ENCODE data around the gene RHOH. TPM values are rescaled to one million over a fixed set of nuclear protein-coding genes. Genes with fewer than 3 reads are reported as not detected.
A peak's percentile ranks its signal among the peaks of the same experiment; 100 is the strongest.
"Not testable (repeated sequence)": the region's sequence is repeated elsewhere in the genome, so short reads cannot be mapped to it uniquely, and the experiment has no call there.

RHOH gene
- total and polyA plus RNA-seq, 10 of the 15 experiments (the other 5 are each of a cell fraction or from before 2014, with no cell fraction given): 46.5 to 120 (median 57.9) TPM

DNA sequence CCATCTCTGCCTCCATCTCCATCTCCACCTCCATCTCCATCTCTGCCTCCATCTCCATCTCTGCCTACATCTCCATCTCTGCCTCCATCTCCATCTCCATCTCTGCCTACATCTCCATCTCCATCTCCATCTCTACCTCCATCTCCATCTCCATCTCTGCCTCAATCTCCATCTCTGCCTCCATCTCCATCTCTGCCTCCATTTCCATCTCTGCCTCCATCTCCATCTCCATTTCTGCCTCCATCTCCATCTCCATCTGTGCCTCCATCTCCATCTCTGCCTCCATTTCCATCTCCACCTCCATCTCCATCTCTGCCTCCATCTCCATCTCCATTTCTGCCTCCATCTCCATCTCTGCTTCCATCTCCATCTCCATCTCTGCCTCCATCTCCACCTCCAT, 98.2 kb downstream of the RHOH start:
- H4K20me1 ChIP-seq (ENCODE audit: control insufficient read depth, insufficient read depth); RAD21 ChIA-PET (ENCODE audit: unreplicated experiment); H3K27ac ChIP-seq (ENCODE audit: control insufficient read depth, insufficient read depth); H2AFZ ChIP-seq (ENCODE audit: control insufficient read depth, low read depth, low read length); H3K4me3 ChIP-seq; H3K9me3 ChIP-seq (replicated peaks; ENCODE audit: control insufficient read depth, insufficient read depth, low read length); H3K4me2 ChIP-seq (ENCODE audit: control insufficient read depth, insufficient read depth); H3K79me2 ChIP-seq (ENCODE audit: control insufficient read depth, insufficient read depth, low read length); BruUV-seq (replicated peaks); intact Hi-C loops (cut with micrococcal nuclease; ENCODE audit: unreplicated experiment); H3K36me3 ChIP-seq (ENCODE audit: control insufficient read depth in 2 of 2, insufficient read depth in 2 of 2, low read length in 1 of 2); ATAC-seq; H3K9ac ChIP-seq (ENCODE audit: control insufficient read depth, insufficient read depth, low read length); DNase-seq (ENCODE audit: low read depth, low spot score); SMC1A ChIA-PET (ENCODE audit: uncharacterized antibody, unreplicated experiment); CTCF ChIA-PET; in situ Hi-C loops (cut with MboI); H3K27me3 ChIP-seq (replicated peaks in 1 of 2; ENCODE audit: control insufficient read depth in 2 of 2, insufficient read depth in 2 of 2, low read length in 1 of 2); H3K4me1 ChIP-seq (ENCODE audit: control insufficient read depth, insufficient read depth, low read length); POLR2A ChIA-PET: not testable (repeated sequence)
- FAIRE-seq: peak; percentile 27

DNA sequence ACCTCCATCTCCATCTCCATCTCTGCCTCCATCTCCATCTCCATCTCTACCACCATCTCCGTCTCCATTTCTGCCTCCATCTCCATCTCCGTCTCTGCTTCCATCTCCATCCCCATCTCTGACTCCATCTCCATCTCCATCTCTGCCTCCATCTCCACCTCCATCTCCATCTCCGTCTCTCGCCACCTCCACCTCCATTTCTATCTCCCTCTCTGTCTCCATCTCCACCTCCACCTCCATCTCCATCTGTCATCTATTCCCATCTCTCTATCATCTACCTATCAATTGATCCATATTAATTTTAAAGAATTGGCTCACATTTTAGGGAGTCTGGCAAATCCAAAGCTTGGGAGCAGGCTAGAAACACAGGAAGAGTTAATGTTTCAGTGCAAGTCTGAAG, 98.7 kb downstream of the RHOH start:
- ATAC-seq (no peak), DNase-seq (ENCODE audit: low read depth, low spot score) (no peak), FAIRE-seq (no peak)
- intact Hi-C loops (cut with micrococcal nuclease; ENCODE audit: unreplicated experiment) (no loop called here), in situ Hi-C loops (cut with MboI) (no loop called here)
- Histone ChIP-seq H3K79me2 (ENCODE audit: control insufficient read depth, insufficient read depth, low read length) (no peaks in the 10 kb centered on the region), H3K9ac (ENCODE audit: control insufficient read depth, insufficient read depth, low read length) (no peak overlapping the region), H3K27me3 (replicated peaks in 1 of 2; ENCODE audit: control insufficient read depth in 2 of 2, insufficient read depth in 2 of 2, low read length in 1 of 2) (no peaks in the 10 kb centered on the region), H3K4me2 (ENCODE audit: control insufficient read depth, insufficient read depth) (no peak overlapping the region), H4K20me1 (ENCODE audit: control insufficient read depth, insufficient read depth) (no peaks in the 10 kb centered on the region), H3K4me3 (no peak overlapping the region), H3K36me3 (ENCODE audit: control insufficient read depth in 2 of 2, insufficient read depth in 2 of 2, low read length in 1 of 2) (no peaks in the 10 kb centered on the region), H2AFZ (ENCODE audit: control insufficient read depth, low read depth, low read length) (no peak overlapping the region), H3K4me1 (ENCODE audit: control insufficient read depth, insufficient read depth, low read length) (peaks cover 6% of the 10 kb centered on the region; the same call in 1 of the 2 replicates), H3K27ac (ENCODE audit: control insufficient read depth, insufficient read depth) (no peak overlapping the region), H3K9me3 (replicated peaks; ENCODE audit: control insufficient read depth, insufficient read depth, low read length) (peaks cover 7% of the 10 kb centered on the region)
- ChIA-PET POLR2A (no interaction called here), CTCF (no interaction called here), SMC1A (ENCODE audit: uncharacterized antibody, unreplicated experiment) (no interaction called here), RAD21 (ENCODE audit: unreplicated experiment) (no interaction called here)
- no TSS peak for BruUV-seq (replicated peaks)
- TF ChIP-seq ATF7 (IDR thresholded peaks at IDR 0.05; ENCODE audit: low read depth) (no peak), NR2C1 (IDR thresholded peaks at IDR 0.05) (no peak), NFYB (IDR thresholded peaks at IDR 0.05; ENCODE audit: insufficient read depth, low read depth, low read length) (no peak), CBX3 (IDR thresholded peaks at IDR 0.05; ENCODE audit: borderline replicate concordance, low read depth) (no peak)
- WGBS (ENCODE audit: insufficient coverage, insufficient replicate concordance, low lambda C conversion rate, missing lambda C conversion rate): 88% methylated on average over 2 of the region's 4 CpGs

Other genes with a start within 250 kb of the RHOH start
- gene PDS5A, start 219.1 kb upstream of the RHOH start, total RNA-seq (2014; rRNA removed): 50.2 and 55.3 TPM in 2 replicates
- 64.5 and 66.0 TPM in 2 replicates for gene PDS5A, start 219.1 kb upstream of the RHOH start, total RNA-seq (2014; rRNA removed; fragmentation: Illumina TruSeq; extraction: Trizol)
- 60.4 and 64.2 TPM in 2 replicates for gene PDS5A, start 219.1 kb upstream of the RHOH start, total RNA-seq (2021)
- gene PDS5A, start 219.1 kb upstream of the RHOH start, polyA plus RNA-seq (2011; rRNA removed): 69.7 and 105 TPM in 2 replicates
- gene PDS5A, start 219.1 kb upstream of the RHOH start, polyA plus RNA-seq (2014; fragmentation: Illumina TruSeq; extraction: Trizol): 54.4 and 65.7 TPM in 2 replicates
- 10 to 100 TPM; 13.7 to 14.1 TPM for gene PDS5A, start 219.1 kb upstream of the RHOH start, polyA plus RNA-seq (2014; fragmentation: Nextera tagmentation; extraction: Ambion mirVana)
- gene PDS5A, start 219.1 kb upstream of the RHOH start, polyA plus RNA-seq (2014; rRNA removed): 28.6 and 32.8 TPM in 2 replicates
- gene PDS5A, start 219.1 kb upstream of the RHOH start, polyA plus RNA-seq (2016; fragmentation: Nextera tagmentation; extraction: Ambion mirVana): 10 to 100 TPM; 20.5 to 54.4 TPM
- 9.0 and 11.0 TPM in 2 replicates for gene N4BP2, start 140.2 kb upstream of the RHOH start, total RNA-seq (2014; rRNA removed)
- gene N4BP2, start 140.2 kb upstream of the RHOH start, total RNA-seq (2014; rRNA removed; fragmentation: Illumina TruSeq; extraction: Trizol): 16.1 and 16.6 TPM in 2 replicates
- 10.6 and 10.9 TPM in 2 replicates for gene N4BP2, start 140.2 kb upstream of the RHOH start, total RNA-seq (2021)
- gene N4BP2, start 140.2 kb upstream of the RHOH start, polyA plus RNA-seq (2011; rRNA removed): 7.9 and 14.8 TPM in 2 replicates
- gene N4BP2, start 140.2 kb upstream of the RHOH start, polyA plus RNA-seq (2014; fragmentation: Illumina TruSeq; extraction: Trizol): 11.3 and 12.6 TPM in 2 replicates
- 1 to 10 TPM; 2.3 to 3.6 TPM for gene N4BP2, start 140.2 kb upstream of the RHOH start, polyA plus RNA-seq (2014; fragmentation: Nextera tagmentation; extraction: Ambion mirVana)
- 4.2 and 5.8 TPM in 2 replicates for gene N4BP2, start 140.2 kb upstream of the RHOH start, polyA plus RNA-seq (2014; rRNA removed)
- 10 to 100 TPM; 15.0 to 18.7 TPM for gene N4BP2, start 140.2 kb upstream of the RHOH start, polyA plus RNA-seq (2016; fragmentation: Nextera tagmentation; extraction: Ambion mirVana)
- 0.05 TPM in 1 of 2 replicates, not detected in the other for gene CHRNA9, start 138.3 kb downstream of the RHOH start, total RNA-seq (2014; rRNA removed)
- gene CHRNA9, start 138.3 kb downstream of the RHOH start, total RNA-seq (2014; rRNA removed; fragmentation: Illumina TruSeq; extraction: Trizol): not detected in 2 replicates
- gene CHRNA9, start 138.3 kb downstream of the RHOH start, total RNA-seq (2021): not detected in 2 replicates
- 0.08 and 0.55 TPM in 2 replicates for gene CHRNA9, start 138.3 kb downstream of the RHOH start, polyA plus RNA-seq (2011; rRNA removed)
- gene CHRNA9, start 138.3 kb downstream of the RHOH start, polyA plus RNA-seq (2014; fragmentation: Illumina TruSeq; extraction: Trizol): not detected in 2 replicates
- gene CHRNA9, start 138.3 kb downstream of the RHOH start, polyA plus RNA-seq (2014; fragmentation: Nextera tagmentation; extraction: Ambion mirVana): not detected
- 0.05 TPM in 1 of 2 replicates, not detected in the other for gene CHRNA9, start 138.3 kb downstream of the RHOH start, polyA plus RNA-seq (2014; rRNA removed)
- under 1 TPM in 1 of 2 experiments, not detected in 1; 0.09 TPM for gene CHRNA9, start 138.3 kb downstream of the RHOH start, polyA plus RNA-seq (2016; fragmentation: Nextera tagmentation; extraction: Ambion mirVana)

All from GM12878 (cell line).